ENCODE data around the gene LRRC8C. TPM values are rescaled to one million over a fixed set of nuclear protein-coding genes. Genes with fewer than 3 reads are reported as not detected.

LRRC8C gene
- total RNA-seq, 1 donor from 2014 or later: 3.3 TPM

DNA sequence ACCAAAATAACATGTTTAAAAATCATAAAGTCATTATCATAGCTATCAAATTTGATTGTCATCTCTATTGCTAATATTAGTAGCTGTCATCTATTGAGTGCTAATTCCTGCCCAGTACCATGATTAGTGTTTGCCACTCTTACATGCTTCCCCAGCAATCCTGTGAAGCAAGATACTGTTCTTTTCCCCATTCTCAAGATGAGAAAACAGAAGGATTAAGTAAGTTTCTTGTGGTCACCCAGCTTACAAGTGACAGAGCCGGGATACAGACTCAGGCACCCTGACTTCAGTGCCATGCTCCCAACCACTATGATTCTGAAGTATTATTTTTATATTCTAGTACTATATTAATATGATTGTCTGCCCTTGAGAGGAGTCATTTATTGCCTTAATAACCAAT is 36.5 kb downstream of the LRRC8C start:
- DNase-seq (ENCODE audit: low spot score, unreplicated experiment): no peak
- TF ChIP-seq, protein P1, sequence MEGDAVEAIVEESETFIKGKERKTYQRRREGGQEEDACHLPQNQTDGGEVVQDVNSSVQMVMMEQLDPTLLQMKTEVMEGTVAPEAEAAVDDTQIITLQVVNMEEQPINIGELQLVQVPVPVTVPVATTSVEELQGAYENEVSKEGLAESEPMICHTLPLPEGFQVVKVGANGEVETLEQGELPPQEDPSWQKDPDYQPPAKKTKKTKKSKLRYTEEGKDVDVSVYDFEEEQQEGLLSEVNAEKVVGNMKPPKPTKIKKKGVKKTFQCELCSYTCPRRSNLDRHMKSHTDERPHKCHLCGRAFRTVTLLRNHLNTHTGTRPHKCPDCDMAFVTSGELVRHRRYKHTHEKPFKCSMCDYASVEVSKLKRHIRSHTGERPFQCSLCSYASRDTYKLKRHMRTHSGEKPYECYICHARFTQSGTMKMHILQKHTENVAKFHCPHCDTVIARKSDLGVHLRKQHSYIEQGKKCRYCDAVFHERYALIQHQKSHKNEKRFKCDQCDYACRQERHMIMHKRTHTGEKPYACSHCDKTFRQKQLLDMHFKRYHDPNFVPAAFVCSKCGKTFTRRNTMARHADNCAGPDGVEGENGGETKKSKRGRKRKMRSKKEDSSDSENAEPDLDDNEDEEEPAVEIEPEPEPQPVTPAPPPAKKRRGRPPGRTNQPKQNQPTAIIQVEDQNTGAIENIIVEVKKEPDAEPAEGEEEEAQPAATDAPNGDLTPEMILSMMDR (IDR thresholded peaks at IDR 0.05; ENCODE audit: unreplicated experiment): no peak
- Mint-ChIP-seq H3K27me3 (no peaks in the 10 kb centered on the region), H3K4me1 (ENCODE audit: low read depth) (no peaks in the 10 kb centered on the region), H3K36me3 (ENCODE audit: insufficient read depth) (peaks cover under 1% of the 10 kb centered on the region), H3K4me3 (ENCODE audit: low read depth) (no peak overlapping the region), H3K27ac (no peak overlapping the region), H3K9me3 (ENCODE audit: low read depth) (peaks cover 4% of the 10 kb centered on the region)

DNA sequence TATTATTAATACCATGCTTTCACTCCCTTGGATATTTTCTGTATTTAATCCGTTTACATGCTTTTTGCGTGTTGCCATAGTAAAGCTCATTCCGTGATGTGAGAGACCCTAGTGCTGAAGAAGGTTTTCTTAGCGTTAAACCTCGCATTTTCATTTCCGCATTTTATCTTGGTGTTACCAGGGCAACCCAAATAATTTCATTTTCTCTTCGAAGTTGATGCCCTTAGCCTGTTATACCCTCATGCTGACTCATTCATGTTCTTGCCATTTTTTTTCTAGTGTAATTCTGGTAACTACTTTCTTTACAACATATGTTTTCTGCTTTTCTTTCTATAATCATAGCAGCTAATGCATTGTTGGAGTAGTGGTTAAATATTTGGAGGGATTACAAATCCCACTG is 37.2 kb downstream of the LRRC8C start:
- Mint-ChIP-seq H3K9me3 (ENCODE audit: low read depth) (no peaks in the 10 kb centered on the region), H3K4me3 (ENCODE audit: low read depth) (no peak overlapping the region), H3K4me1 (ENCODE audit: low read depth) (no peaks in the 10 kb centered on the region), H3K27me3 (no peaks in the 10 kb centered on the region), H3K36me3 (ENCODE audit: insufficient read depth) (no peaks in the 10 kb centered on the region), H3K27ac (no peak overlapping the region)
- TF ChIP-seq, protein P1 (IDR thresholded peaks at IDR 0.05; ENCODE audit: unreplicated experiment): no peak
- DNase-seq (ENCODE audit: low spot score, unreplicated experiment): no peak

DNA sequence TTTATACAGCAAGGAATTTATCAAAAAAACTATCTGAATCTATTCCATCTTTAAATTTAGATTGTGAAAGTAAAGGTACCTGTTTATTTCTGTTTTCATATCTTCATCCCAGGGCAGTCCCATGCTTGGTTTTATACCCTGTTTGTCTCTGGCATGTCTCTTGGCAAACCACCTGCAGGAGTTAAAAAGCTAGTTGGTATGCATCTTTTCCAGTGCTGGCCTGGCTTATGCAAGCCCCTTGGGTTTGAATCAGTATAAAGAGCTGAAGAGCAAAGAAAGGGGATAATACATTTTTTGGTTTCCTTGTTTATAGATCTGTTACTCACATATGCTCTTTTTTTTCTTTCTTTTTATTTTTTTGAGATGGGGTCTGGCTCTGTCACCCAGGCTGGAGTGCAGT is 37.8 kb downstream of the LRRC8C start:
- Mint-ChIP-seq H3K27ac (no peak overlapping the region), H3K36me3 (ENCODE audit: insufficient read depth) (no peaks in the 10 kb centered on the region), H3K27me3 (no peaks in the 10 kb centered on the region), H3K4me3 (ENCODE audit: low read depth) (no peak overlapping the region), H3K9me3 (ENCODE audit: low read depth) (no peaks in the 10 kb centered on the region), H3K4me1 (ENCODE audit: low read depth) (no peaks in the 10 kb centered on the region)
- DNase-seq (ENCODE audit: low spot score, unreplicated experiment): no peak
- TF ChIP-seq, protein P1 (IDR thresholded peaks at IDR 0.05; ENCODE audit: unreplicated experiment): no peak

DNA sequence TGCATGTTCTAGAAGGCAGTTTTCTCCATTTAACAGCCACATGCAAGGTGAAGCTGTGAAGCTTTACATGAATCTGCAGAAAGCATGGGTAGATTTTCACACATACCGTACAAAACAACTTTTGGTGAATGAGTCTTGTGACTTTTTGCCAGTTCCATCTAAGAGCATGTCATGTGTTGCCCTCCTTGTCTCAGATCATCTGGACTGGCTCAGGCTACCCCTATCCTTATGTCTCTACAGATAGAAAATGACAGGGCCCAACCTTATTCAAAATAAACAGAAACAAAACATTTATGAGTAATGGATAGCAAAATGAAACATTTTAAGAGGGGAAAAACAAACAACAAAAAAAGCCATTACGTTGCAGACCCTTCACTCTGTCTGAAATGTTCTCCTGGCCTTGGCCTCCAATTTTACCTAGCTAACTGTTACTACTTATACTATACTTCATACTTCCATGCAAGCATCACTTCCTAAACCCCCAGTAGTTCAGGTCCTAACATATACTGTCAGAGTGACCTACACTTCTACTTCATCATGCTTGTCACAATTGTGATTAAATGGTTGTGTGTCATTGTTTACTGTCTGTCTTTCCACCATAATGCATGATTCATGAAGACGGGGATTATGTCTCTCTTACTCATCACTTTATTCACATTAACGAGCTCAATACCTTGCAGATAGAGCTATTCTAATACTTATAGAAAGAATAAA is 39.0 kb downstream of the LRRC8C start:
- Mint-ChIP-seq H3K27ac (no peak overlapping the region), H3K9me3 (ENCODE audit: low read depth) (no peaks in the 10 kb centered on the region), H3K36me3 (ENCODE audit: insufficient read depth) (no peaks in the 10 kb centered on the region), H3K4me3 (ENCODE audit: low read depth) (no peak overlapping the region), H3K4me1 (ENCODE audit: low read depth) (no peaks in the 10 kb centered on the region), H3K27me3 (no peaks in the 10 kb centered on the region)
- no peak for DNase-seq (ENCODE audit: low spot score, unreplicated experiment)
- TF ChIP-seq, protein P1 (IDR thresholded peaks at IDR 0.05; ENCODE audit: unreplicated experiment): no peak

DNA sequence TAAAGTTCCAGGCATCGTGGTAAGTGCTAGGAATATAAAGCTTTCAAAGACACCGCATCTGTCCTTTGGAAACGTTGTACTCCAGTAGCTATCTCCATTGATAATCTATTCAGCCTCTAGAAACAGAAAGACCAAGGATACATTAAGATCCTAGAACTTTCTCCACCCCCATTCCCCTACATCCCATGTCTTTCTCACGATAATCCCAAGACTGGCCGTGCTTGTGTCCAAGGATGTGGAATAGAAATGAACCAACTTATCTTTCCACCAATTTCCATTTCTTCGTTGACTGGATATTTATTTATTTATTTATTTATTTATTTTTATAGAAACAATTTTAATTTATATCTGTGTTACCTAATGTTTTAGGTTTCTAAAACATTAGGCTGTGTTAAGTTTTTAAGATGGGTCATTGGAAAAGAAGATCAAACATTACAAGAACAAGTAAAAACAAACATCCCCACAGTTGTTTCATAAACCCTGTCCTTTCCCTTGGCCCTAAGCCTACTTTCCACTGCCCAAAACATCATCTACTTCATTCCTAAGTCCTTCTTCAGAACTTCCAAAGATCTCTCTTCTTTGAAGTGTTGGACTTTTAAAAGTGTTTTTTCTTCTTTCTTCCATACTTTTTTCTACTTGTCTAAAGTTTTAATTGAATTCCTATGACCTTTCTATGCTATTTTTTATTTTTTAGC is 39.7 kb downstream of the LRRC8C start:
- no peaks in the 10 kb centered on the region for H3K36me3 Mint-ChIP-seq (ENCODE audit: insufficient read depth)
- no peaks in the 10 kb centered on the region for H3K9me3 Mint-ChIP-seq (ENCODE audit: low read depth)
- no peaks in the 10 kb centered on the region for H3K4me1 Mint-ChIP-seq (ENCODE audit: low read depth)
- no peak overlapping the region for H3K4me3 Mint-ChIP-seq (ENCODE audit: low read depth)
- peak overlapping the region; percentile 35 for H3K27ac Mint-ChIP-seq
- H3K27me3 Mint-ChIP-seq: no peaks in the 10 kb centered on the region
- DNase-seq (ENCODE audit: low spot score, unreplicated experiment): no peak
- TF ChIP-seq, protein P1 (IDR thresholded peaks at IDR 0.05; ENCODE audit: unreplicated experiment): no peak

All from progenitor cell of endocrine pancreas (in vitro differentiated cells).